OCI-LY1 (cell line): ENCODE results near the gene CH25H.
"Not testable (repeated sequence)": the region's sequence is repeated elsewhere in the genome, so short reads cannot be mapped to it uniquely, and the experiment has no call there.

ENCODE experiments used
- H2AFZ ChIP-seq: fragments of 200-600 bp; sonication (generic), shearing (Covaris generic); 2 replicates; pipeline ENCODE4 v1.6.0; 2014; ENCODE audit warnings: antibody characterized with exemption, mild to moderate bottlenecking, low read length
- H3F3A ChIP-seq: fragments of 200-600 bp; sonication (generic), shearing (Covaris generic); 2 replicates; pipeline ENCODE4 v1.6.0; 2014; ENCODE audit warnings: mild to moderate bottlenecking, antibody characterized with exemption, low read length, moderate library complexity; ENCODE audit not compliant: insufficient read depth
- H3K27ac ChIP-seq: fragments of 200-600 bp; sonication (generic); 2 replicates; pipeline ENCODE4 v1.5.1; 2014; ENCODE audit warnings: low read length, mixed run types, mild to moderate bottlenecking, low read depth; ENCODE audit not compliant: poor library complexity, severe bottlenecking
- H3K27me3 ChIP-seq: fragments of 200-600 bp; sonication (generic); 2 replicates; pipeline ENCODE4 v1.6.0; 2014; ENCODE audit warnings: antibody characterized with exemption, mild to moderate bottlenecking, low read length, moderate library complexity; ENCODE audit not compliant: insufficient read depth
- H3K36me3 ChIP-seq: fragments of 200-600 bp; sonication (generic); 2 replicates; pipeline ENCODE4 v1.6.1; 2014; ENCODE audit warnings: mild to moderate bottlenecking, antibody characterized with exemption, low read length, moderate library complexity, mixed read lengths; ENCODE audit not compliant: insufficient read depth
- H3K4me1 ChIP-seq: fragments of 200-600 bp; sonication (generic); 2 replicates; pipeline ENCODE4 v1.5.1; 2014; ENCODE audit warnings: mild to moderate bottlenecking, low read length, moderate library complexity; ENCODE audit not compliant: insufficient read depth, severe bottlenecking
- H3K4me2 ChIP-seq: fragments of 200-600 bp; sonication (generic), shearing (Covaris generic); 2 replicates; pipeline ENCODE4 v1.6.1; 2014; ENCODE audit warnings: low read length
- H3K4me3 ChIP-seq: fragments of 200-600 bp; sonication (generic); 2 replicates; pipeline ENCODE4 v1.5.1; 2014; ENCODE audit warnings: low read length, low read depth, mild to moderate bottlenecking, mixed read lengths; ENCODE audit not compliant: poor library complexity, severe bottlenecking
- H3K79me2 ChIP-seq: fragments of 200-600 bp; shearing (Covaris generic); 2 replicates; pipeline ENCODE4 v1.6.1; 2016; ENCODE audit warnings: mixed run types, low read length, mixed read lengths; ENCODE audit not compliant: insufficient read depth
- H3K9ac ChIP-seq: fragments of 200-600 bp; sonication (generic), shearing (Covaris generic); 2 replicates; pipeline ENCODE4 v1.6.1; 2014; ENCODE audit warnings: mild to moderate bottlenecking, low read length, mixed read lengths
- H3K9me2 ChIP-seq: fragments of 200-600 bp; sonication (generic), shearing (Covaris generic); 2 replicates; pipeline ENCODE4 v1.6.1; 2014; ENCODE audit warnings: low read depth, mild to moderate bottlenecking, low read length, mixed read lengths
- H3K9me3 ChIP-seq: fragments of 200-600 bp; shearing (Covaris generic); 2 replicates; pipeline ENCODE4 v1.6.1; 2014; ENCODE audit warnings: low read length, mixed read lengths
- H4K20me1 ChIP-seq: fragments of 200-600 bp; sonication (generic), shearing (Covaris generic); 2 replicates; pipeline ENCODE4 v1.6.0; 2016; ENCODE audit warnings: mild to moderate bottlenecking, low read length; ENCODE audit not compliant: insufficient read depth
- EZH2 ChIP-seq: fragments of 200-600 bp; sonication (generic), shearing (Covaris generic); IDR thresholded peaks from 2 replicates; pipeline ENCODE4 v1.8.0; 2017; ENCODE audit warnings: borderline replicate concordance, mixed run types, mild to moderate bottlenecking, antibody characterized with exemption, low read length, moderate library complexity, mixed read lengths
- TF ChIP-seq, protein P1 (sequence below): fragments of 200-600 bp; sonication (generic), shearing (Covaris generic); IDR thresholded peaks from 2 replicates; pipeline ENCODE4 v1.5.1; 2017; ENCODE audit warnings: mild to moderate bottlenecking, antibody characterized with exemption, low read length, moderate library complexity, mixed read lengths

CH25H gene

DNA sequence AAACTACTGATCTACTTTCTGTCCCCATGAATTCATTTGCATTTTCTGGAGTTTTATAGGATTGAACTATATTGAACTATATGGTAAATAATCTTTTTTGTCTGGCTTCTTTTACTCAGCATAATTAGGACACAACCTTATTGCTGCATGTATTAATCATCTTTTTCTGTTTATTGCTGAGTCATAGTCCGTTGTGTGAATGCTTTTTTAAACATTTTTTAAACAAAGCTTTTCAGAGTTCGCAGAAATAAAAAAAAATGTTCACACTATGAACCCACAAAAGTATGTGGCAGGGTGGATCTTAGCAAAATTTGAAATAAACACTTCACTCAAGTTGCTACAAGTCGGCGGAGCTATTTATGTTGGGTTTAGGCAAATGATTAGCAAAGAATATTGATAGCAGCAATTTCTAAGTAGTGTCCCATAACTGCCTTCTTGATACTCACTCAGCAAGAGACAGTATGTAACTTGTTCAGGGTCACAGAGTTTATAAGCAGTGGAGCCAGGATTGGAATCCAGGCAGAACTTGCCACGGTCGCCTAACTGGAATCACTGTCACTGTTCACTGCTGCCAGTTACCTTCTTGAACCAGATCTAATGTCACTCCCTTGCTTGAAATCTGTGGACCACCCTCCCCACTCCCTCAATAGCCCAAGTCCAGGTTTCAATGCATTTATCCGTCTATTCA lies 5.6 kb downstream of the CH25H start:
- H3K4me2 ChIP-seq, result no peak overlapping the region
- no peaks in the 10 kb centered on the region for H3K9me2 ChIP-seq
- H2AFZ ChIP-seq, result no peak overlapping the region
- H3F3A ChIP-seq, result no peaks in the 10 kb centered on the region
- H3K9ac ChIP-seq, result no peak overlapping the region
- H3K4me1 ChIP-seq, result no peaks in the 10 kb centered on the region
- H4K20me1 ChIP-seq, result no peaks in the 10 kb centered on the region
- TF ChIP-seq EZH2, result no peak
- TF ChIP-seq, protein P1, sequence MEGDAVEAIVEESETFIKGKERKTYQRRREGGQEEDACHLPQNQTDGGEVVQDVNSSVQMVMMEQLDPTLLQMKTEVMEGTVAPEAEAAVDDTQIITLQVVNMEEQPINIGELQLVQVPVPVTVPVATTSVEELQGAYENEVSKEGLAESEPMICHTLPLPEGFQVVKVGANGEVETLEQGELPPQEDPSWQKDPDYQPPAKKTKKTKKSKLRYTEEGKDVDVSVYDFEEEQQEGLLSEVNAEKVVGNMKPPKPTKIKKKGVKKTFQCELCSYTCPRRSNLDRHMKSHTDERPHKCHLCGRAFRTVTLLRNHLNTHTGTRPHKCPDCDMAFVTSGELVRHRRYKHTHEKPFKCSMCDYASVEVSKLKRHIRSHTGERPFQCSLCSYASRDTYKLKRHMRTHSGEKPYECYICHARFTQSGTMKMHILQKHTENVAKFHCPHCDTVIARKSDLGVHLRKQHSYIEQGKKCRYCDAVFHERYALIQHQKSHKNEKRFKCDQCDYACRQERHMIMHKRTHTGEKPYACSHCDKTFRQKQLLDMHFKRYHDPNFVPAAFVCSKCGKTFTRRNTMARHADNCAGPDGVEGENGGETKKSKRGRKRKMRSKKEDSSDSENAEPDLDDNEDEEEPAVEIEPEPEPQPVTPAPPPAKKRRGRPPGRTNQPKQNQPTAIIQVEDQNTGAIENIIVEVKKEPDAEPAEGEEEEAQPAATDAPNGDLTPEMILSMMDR, result no peak
- no peak overlapping the region for H3K4me3 ChIP-seq
- no peaks in the 10 kb centered on the region for H3K27me3 ChIP-seq
- H3K27ac ChIP-seq, result no peak overlapping the region
- no peaks in the 10 kb centered on the region for H3K36me3 ChIP-seq
- no peaks in the 10 kb centered on the region for H3K79me2 ChIP-seq
- H3K9me3 ChIP-seq, result no peaks in the 10 kb centered on the region

DNA sequence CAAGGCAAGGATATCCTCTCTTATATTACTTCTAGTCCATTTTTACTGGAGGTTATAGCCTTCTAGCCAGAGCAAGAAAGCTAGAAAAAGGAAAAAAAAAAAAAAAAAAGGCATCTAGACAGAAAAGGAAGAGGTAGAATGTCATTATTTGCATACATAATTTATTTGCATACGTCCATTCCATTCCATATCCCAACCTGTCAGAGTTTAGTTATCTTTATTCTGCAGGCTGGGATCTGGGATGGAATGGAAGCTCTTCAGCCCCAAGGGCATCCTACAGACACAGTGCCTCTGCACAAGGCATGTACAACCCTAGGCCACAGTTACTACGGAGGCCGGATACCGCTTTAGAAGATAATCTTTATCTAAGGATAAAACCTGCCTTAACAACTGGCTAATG lies 9.6 kb downstream of the CH25H start:
- Histone ChIP-seq H3K9me2 (no peaks in the 10 kb centered on the region), H3K79me2 (no peaks in the 10 kb centered on the region), H3F3A (no peaks in the 10 kb centered on the region), H3K9ac (no peak overlapping the region), H3K9me3 (no peaks in the 10 kb centered on the region), H3K36me3 (no peaks in the 10 kb centered on the region), H3K27ac (no peak overlapping the region), H3K4me2 (no peak overlapping the region), H4K20me1 (no peaks in the 10 kb centered on the region), H3K27me3 (no peaks in the 10 kb centered on the region), H3K4me1 (no peaks in the 10 kb centered on the region), H2AFZ (no peak overlapping the region), H3K4me3 (no peak overlapping the region)
- TF ChIP-seq, protein P1, result no peak
- TF ChIP-seq EZH2, result no peak

DNA sequence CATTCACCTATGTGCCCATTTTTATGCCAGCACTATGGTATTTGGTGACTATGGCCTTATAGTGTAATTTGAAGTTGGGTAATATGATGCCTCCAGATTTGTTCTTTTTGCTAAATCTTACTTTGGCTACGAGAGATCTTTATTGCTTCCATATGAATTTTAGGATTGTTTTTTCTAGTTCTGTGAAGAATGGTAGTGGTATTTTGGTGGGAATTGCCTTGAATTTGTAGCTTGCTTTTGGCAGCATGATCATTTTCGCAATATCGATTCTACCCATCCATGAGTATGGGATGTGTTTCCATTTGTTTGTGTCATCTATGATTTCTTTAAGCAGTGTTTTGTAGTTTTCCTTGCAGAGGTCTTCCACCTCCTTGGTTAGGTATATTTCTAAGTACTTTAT lies 15.8 kb downstream of the CH25H start:
- not testable (repeated sequence) for H3K9me2 ChIP-seq, H3K4me2 ChIP-seq, H4K20me1 ChIP-seq, H3K4me1 ChIP-seq, H2AFZ ChIP-seq, H3K27ac ChIP-seq, H3K79me2 ChIP-seq, H3K9ac ChIP-seq, H3K27me3 ChIP-seq, H3K9me3 ChIP-seq, H3F3A ChIP-seq, H3K36me3 ChIP-seq, H3K4me3 ChIP-seq

DNA sequence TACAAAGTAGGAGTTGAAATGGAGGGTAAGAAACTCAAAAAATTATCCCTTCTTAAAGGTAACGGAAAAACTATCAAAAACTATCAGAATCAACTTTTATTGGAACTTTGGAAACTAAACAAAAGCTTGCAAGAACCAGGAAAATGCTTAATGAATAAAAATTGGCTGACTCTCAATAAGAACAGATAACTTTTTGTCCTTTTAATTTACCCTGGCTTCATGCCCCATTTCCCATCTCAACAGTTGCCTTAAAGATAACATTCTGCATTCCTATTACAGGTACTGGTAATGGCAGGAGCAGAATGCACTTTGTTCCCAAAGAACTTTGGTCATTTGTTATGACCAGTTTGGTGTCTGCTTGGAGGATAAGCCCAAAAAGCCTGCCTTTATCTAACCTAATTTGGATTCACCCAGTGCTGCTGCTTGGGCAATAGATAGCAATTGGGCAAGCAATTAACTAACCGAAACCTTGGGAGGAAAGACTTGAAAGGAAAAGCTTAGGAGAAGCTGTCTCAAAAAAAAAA lies 17.8 kb downstream of the CH25H start:
- H4K20me1 ChIP-seq, result no peaks in the 10 kb centered on the region
- no peak overlapping the region for H3K9ac ChIP-seq
- H3K9me3 ChIP-seq, result no peaks in the 10 kb centered on the region
- no peak overlapping the region for H3K4me2 ChIP-seq
- H3K36me3 ChIP-seq, result no peaks in the 10 kb centered on the region
- H3K9me2 ChIP-seq, result no peaks in the 10 kb centered on the region
- TF ChIP-seq, protein P1, result no peak
- TF ChIP-seq EZH2, result no peak
- no peaks in the 10 kb centered on the region for H3K79me2 ChIP-seq
- no peak overlapping the region for H3K4me3 ChIP-seq
- H2AFZ ChIP-seq, result no peak overlapping the region
- H3K4me1 ChIP-seq, result no peaks in the 10 kb centered on the region
- no peaks in the 10 kb centered on the region for H3F3A ChIP-seq
- H3K27ac ChIP-seq, result no peak overlapping the region
- no peaks in the 10 kb centered on the region for H3K27me3 ChIP-seq
